GM18870 (cell line): Measurements from ENCODE around the gene EPHA1.

ENCODE experiments used
- ATAC-seq: cut with Tn5 transposase; IDR thresholded peaks from one replicate; pipeline ENCODE4 v1.9.1; 2021; ENCODE audit warnings: moderate library complexity; ENCODE audit not compliant: unreplicated experiment

EPHA1 gene

DNA sequence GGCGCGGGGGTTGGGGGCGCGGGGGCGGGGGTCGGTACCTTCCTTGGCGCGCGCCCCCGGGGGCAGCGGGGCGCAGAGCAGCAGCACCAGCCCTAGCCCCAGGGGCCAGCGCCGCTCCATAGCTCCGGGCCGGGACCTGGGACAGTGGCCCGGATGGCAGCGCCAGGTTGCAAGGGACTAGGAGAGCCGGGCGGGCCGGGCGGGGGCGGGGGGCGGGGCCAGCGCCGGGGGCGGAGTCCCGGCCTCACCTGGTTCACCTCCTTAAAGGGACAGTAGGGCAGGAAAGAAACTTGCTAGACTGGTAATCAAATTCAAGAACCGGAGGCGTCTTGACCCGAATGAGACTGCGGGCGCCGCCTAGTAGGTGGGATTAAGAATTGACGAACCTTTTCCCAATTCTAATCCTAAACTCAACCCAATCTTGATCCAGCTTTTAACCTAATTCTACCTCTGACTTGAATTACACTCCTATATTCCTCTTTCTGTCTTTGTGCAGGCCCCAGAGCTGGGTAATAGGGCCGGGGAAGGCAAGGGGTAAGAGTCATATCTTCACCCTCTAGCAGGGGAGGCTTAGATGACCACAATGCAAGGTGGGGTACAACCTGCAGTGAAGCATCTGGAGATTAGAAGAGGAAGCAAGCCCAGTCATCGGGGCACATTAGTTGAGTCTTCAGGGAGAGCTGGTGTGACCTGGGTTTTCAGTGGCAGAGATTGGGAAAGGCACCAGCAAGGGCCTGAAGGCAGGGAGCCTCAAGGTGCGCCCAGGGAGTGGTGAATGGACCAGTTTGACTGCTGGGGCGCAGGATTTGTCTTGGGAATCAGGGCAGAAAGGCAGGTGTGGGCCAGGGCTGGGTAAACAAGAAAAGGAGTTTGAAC is at the start of gene EPHA1:
TSS of gene EPHA1 (minus strand) at position 171 of the 876 bp plus-strand sequence. CDS start at position 120, 51 bp downstream.
- ATAC-seq, result no peak

DNA sequence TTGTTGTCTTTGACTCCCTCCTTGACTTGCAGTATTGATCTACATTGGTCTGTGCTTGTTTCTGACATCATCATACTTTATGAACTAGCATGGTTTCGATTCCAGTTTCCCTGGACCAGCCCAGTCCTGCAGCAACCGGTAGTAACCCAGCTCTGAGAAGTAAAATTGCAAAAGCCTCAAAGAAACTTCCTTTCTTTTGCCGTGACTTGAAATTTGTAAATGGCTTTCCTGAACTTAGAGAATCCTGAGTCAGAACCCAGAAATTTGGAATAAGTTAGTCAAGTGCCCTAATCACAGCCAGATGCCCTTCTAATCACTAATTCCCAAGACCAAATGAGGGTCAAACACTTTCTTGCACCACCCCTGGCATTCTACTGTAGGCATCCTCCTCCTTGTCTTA is 49.6 kb upstream of the EPHA1 start:
- ATAC-seq, result no peak

DNA sequence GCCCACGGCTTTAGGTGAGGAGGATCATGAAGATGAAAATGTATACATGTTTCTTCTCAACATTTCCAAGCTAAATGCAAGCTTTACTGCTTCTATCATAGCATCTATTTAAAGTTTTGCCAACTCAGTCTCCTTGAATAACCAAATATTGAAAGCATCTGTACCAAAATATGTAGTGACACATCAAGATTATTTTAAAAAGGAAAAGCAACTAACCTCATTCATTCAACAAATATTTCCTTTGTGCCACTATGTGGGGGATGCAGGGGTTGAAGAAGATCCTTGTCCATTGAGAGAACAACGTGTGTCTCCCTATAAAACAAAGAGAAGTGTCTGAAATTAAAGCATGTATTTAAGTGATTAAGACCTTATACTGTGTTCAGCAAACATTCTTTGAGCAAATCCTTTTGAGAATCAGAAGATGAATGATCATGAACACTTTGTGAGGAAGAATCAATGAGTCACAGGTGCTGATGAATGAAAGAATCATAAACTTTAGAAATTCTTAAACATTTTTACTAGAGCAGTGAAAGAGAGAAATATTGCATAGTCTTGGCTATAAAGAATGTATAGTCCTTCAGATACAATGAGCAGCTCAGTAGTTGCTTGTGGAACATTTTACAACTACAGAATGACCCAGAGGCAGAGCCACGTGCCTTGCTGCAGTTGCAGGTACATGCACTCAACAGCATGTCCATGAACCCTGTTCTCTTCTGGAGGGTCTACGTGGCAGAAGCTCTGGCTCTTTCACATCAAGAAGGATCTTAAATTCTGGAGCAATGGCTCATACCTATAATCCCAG is 48.5 kb upstream of the EPHA1 start:
- no peak for ATAC-seq

DNA sequence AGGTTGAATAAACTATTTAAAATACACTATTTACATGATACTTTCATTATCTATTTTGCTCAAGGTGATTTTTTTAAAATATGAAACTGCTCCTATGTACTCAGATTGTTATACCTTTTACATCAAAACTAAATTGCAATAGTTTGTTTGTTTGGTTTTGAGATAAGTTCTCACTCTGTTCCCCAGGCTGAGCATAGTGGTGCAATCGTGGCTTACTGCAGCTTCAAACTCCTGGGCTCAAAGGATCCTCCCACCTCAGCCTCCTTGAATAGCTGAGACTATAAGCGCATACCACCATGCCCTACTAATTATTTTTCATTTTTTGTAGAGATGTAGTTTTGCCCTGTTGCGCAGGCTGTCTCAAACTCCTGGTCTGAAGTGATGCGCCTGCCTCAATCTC is 47.3 kb upstream of the EPHA1 start:
- ATAC-seq, result no peak

DNA sequence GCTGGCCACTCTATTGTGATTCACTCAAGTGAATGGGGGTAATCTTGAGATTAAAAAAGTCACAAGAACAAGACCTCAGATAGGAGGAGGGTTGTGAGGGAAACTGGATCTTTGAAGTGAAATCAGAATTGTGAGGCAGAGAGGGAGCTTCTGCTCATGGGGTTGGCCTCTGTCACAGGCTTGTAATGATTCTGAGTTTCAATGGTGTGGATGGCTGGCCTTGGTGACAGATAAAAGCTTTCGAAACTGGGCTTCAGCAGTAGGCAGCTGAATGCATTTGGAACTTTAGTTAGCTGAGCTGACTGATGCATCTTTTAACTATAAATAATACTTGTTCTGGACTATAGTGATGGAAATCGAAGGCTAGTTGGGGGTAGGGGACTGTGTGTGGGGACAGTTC is 46.8 kb upstream of the EPHA1 start:
- no peak for ATAC-seq

- ATAC-seq, result no peak
Measured at GRCh38 chr7:143454091-143454680, 45.5 kb upstream of the EPHA1 start.

GRCh38 chr7:143452495-143452894 is 43.8 kb upstream of the EPHA1 start:
- no peak for ATAC-seq

GRCh38 chr7:143451746-143452145 is 43.1 kb upstream of the EPHA1 start:
- ATAC-seq, result no peak

- no peak for ATAC-seq
Measured at GRCh38 chr7:143451122-143451521, 42.5 kb upstream of the EPHA1 start.

DNA sequence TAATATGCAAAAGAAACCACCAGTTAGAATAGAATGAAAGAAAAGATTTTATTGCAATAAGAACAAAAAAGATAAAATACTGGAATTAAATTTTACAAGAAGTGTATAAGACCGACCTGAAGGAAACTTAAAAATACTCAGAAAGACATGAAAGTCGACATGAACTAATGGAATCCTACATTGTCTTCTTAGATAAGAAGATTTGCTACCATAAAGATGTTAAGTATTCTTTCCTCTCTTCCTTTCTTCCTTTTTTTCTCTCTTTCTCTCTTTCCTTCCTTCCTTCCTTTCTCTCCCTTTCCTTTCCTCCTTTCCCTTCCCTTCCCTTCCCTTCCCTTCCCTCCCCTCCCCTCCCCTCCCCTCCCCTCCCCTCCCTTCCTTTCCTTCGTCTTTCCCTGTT is 41.1 kb upstream of the EPHA1 start:
- ATAC-seq, result no peak

DNA sequence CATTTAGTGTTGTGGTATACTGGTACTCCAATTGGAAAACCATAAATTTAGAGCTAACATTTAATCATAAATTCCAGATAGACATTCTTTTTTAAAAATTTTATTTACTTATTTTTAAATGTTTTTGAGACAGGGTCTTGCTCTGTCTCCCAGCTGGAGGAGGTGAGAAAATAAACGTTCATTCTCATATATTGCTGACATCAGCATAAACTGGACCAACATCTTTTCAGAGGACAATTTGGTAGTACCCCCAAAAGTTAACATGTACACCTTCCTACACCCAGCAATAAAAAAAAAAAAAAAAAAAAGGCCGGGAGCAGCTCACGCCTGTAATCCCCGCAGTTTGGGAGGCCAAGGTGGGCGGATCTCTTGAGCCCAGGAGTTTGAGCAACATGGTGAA is 39.8 kb upstream of the EPHA1 start:
- no peak for ATAC-seq

- ATAC-seq, result no peak
Measured at GRCh38 chr7:143447466-143447865, 38.8 kb upstream of the EPHA1 start.

DNA sequence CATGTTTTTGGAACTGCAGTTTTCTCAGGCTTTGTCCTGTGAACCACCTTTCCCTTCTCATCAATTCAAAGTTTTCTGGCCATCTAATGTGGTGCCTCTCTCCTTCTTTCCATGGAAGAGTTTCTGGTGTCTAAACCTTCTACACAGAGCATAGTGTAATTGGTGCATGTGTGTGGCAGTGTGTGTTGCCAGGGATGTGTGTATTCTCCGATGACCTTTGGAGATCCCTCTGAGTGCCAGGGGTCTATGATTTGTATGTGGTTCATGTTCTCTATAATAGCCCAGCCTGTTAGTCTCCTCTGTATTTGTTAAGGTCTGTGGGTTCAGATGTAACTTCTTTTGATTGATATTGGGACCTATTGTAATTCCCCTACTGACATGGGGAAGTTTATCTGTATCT is 36.1 kb upstream of the EPHA1 start:
- ATAC-seq, result no peak

DNA sequence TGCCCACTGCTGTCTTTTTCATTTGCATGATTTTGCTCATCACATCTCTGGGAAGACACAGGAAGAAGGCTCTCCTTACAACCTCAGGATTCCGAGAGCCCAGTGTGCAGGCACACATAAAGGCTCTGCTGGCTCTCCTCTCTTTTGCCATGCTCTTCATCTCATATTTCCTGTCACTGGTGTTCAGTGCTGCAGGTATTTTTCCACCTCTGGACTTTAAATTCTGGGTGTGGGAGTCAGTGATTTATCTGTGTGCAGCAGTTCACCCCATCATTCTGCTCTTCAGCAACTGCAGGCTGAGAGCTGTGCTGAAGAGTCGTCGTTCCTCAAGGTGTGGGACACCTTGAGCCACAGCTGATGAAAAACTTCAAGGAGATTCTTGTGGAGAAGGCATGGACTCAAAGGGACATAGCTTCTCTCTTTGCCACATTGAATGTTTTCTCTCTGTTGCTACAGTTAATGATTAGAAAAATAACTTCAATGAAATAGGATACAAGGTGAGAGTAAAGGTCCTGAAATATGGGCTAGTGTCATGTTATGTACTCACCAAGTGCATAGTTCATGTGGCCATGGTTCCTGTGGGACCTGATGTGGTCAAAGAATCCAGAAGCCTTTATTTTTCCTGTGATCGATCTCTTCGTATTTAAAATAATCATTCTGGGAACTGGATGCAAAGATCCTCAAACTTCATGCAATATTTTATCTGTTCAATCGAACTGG is 35.6 kb upstream of the EPHA1 start:
- no peak for ATAC-seq

DNA sequence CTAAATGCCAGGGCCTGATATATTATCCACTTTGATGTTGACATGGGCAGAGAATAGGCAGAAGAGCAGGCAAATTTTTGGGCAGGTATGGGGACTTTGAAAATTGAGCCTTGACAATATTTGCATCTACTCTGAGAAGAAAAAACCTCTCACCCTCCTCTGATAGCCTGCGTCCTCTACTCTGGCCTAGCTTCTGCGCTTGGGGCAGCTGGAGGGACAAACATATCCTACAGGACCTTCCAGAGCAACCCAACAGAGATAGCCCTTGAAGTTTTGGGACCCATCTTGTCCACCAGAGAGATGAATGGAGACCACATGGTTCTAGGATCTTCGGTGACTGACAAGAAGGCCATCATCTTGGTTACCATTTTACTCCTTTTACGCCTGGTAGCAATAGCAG is 34.5 kb upstream of the EPHA1 start, which contains the start of gene TAS2R60:
TSS of gene TAS2R60 (plus strand) at position 301 of the 400 bp plus-strand sequence. CDS start at position 301, 0 bp downstream.
- ATAC-seq, result no peak

DNA sequence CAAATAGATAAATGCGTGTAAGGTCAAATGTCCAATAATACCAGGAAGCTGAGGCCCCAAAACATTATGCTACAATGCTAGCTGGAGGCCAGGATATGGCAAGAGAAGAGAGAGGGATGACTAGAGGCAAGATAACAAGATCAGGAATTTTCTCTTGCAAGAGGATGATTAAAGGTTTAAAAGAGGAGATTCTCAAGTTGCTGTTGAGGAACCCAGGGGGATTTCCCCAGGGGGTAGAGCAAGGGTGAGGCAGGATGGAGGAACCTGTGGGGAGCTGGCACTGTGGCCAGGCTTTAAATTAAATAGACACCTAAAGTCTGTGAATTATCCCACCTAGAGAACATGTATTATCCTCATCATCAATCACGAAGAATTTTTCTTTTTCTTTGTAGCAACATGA is 31.2 kb upstream of the EPHA1 start:
- ATAC-seq, result no peak

- ATAC-seq, result peak; percentile 37
Measured at GRCh38 chr7:143437578-143437977, 28.9 kb upstream of the EPHA1 start.

DNA sequence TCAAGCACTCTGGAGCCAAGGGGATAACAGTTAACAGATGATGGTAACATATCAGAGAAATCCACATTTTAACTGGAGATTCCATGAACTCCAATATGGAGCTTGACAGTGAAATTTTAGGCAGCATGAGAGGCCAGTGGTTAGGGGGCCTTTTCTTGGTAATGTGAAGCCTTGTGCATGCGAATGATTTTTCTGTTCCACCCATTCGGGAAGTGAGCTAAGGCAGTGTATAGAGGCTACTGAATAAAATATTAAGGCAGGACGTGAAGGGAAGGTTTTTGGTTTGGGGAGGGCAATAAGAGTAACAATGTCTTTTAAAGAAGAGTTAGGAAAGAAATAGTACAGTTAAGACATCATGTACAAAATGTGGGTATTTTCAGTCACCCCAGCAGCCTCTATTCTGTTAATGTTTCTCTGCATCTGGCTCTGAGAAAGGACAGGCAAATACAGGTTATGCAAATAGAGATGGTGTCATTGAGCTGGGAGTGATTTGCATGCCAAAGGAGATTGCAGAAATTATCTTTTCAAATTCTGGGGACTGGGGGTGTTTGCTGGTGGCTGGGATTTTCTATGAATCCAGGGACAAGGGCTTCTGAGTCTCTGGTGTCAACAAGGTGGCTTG is 27.8 kb upstream of the EPHA1 start:
- ATAC-seq, result peak; percentile 90

DNA sequence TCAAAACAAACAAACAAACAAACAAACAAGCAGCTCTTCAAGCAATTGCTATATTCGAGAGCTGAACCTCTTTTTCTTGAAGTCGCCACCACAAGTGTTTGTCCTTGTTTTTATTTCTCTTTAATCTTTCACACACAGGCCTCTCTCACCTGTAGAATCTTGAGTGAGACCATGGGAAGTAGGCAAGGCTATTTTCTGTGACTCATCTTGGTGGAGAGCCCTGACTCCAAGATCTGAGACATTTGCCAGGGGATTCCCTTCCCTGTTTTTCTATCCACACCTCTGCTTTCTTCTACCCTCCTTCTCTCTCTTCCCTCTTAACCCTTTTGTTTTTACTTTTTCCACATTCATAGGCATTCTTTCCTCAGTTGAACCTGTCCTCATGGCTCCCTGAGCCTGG is 26.6 kb upstream of the EPHA1 start:
- ATAC-seq, result no peak

DNA sequence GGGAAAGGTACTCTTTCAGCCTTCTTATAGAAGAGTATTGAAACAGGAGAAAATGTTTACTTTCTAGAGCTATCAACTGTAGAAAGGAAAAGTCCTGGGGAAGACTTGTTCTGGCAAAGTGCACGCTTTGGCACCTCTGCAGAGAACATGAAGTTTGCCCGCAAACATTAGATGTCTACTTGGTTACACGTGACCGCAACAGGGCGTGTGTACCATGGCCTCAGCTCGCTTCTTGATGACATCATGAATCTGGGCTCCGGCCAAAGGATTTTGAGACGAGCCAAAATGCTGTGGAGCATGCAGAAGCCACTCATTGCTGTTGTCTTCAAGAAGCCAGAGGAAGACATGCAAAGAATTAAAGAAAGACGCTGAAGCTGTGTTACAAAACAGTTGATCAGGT is 26.0 kb upstream of the EPHA1 start:
- no peak for ATAC-seq
